B cell (primary cell): ENCODE results near the gene NLRC5. TPM values are rescaled to one million over a fixed set of nuclear protein-coding genes. Genes with fewer than 3 reads are reported as not detected.

Experiments used
- ATAC-seq: fragments of 200-7000 bp; cut with Tn5 transposase; one replicate; pipeline ENCODE4 v1.10.0; 2021; ENCODE audit warnings: low read depth, mild to moderate bottlenecking, moderate number of reproducible peaks, moderate library complexity
- CTCF ChIA-PET: fragments of 350-600 bp; sonication (Branson Sonifier 250); formaldehyde crosslinking; loops from one replicate; lab custom pipeline; 2021; ENCODE audit warnings: antibody characterized with exemption, inconsistent platforms; lab: Charles Lee
- POLR2A ChIA-PET: fragments of 350-600 bp; sonication (Branson Sonifier 250); formaldehyde crosslinking; loops from one replicate; lab custom pipeline; 2021; ENCODE audit warnings: antibody characterized with exemption; lab: Charles Lee
- DNase-seq: peaks from one replicate; pipeline ENCODE4 v3.0.0; 2013
- H2AFZ ChIP-seq: 2 replicates; pipeline ENCODE4 v1.6.1; 2012; ENCODE audit warnings: mild to moderate bottlenecking, low read depth, low read length; ENCODE audit not compliant: insufficient read depth, poor library complexity, severe bottlenecking
- H3K27ac ChIP-seq, 2 donors: 1 replicate in 1 of 2; 2 replicates in 1 of 2; pipeline ENCODE4 v1.5.1; 2012 to 2013; ENCODE audit warnings: low read length in 2 of 2, mild to moderate bottlenecking in 2 of 2, moderate library complexity in 1 of 2
- H3K27me3 ChIP-seq, 4 experiments: fragments of 200-600 bp in 1 of 4; sonication (generic) in 1 of 4; replicated peaks in 1 of 4; 1 replicate in 2 of 4; 2 replicates in 2 of 4; pipeline versions ENCODE4 v1.6.1 to v1.7.0; 2013 to 2016; ENCODE audit warnings: low read length in 3 of 4, mild to moderate bottlenecking in 2 of 4, mixed read lengths in 1 of 4, moderate library complexity in 1 of 4; ENCODE audit not compliant: insufficient read depth in 4 of 4, control insufficient read depth in 3 of 4; ENCODE audit errors: control extremely low read depth in 1 of 4
- H3K36me3 ChIP-seq, 2 experiments: replicated peaks in 1 of 2; 1 replicate in 1 of 2; 2 replicates in 1 of 2; pipeline versions ENCODE4 v1.6.1 to v1.7.1; 2013; ENCODE audit warnings: low read length in 1 of 2; ENCODE audit not compliant: insufficient read depth in 2 of 2, control insufficient read depth in 1 of 2; ENCODE audit errors: control extremely low read depth in 1 of 2, extremely low read depth in 1 of 2
- H3K4me1 ChIP-seq, 2 donors: fragments of 200-600 bp in 1 of 2; sonication (generic) in 1 of 2; 1 replicate in 1 of 2; 2 replicates in 1 of 2; pipeline versions ENCODE4 v1.5.1 to v1.6.1; 2013 to 2017; ENCODE audit warnings: low read length in 2 of 2; ENCODE audit not compliant: control insufficient read depth in 2 of 2, insufficient read depth in 2 of 2
- H3K4me2 ChIP-seq: replicated peaks from 2 replicates; pipeline ENCODE3; 2012; ENCODE audit warnings: mild to moderate bottlenecking, low read depth, low read length; ENCODE audit not compliant: poor library complexity, severe bottlenecking
- H3K4me3 ChIP-seq, 5 experiments: fragments of 200-600 bp in 1 of 5; sonication (generic) in 1 of 5; 1 replicate in 3 of 5; 2 replicates in 2 of 5; pipeline versions ENCODE4 v1.5.1 to v1.7.0; 2011 to 2016; ENCODE audit warnings: low read length in 4 of 5, mild to moderate bottlenecking in 4 of 5, low read depth in 2 of 5, control low read depth in 1 of 5, moderate library complexity in 1 of 5; ENCODE audit not compliant: insufficient read depth in 1 of 5; ENCODE audit errors: control extremely low read depth in 1 of 5, extremely low read depth in 1 of 5
- H3K79me2 ChIP-seq: fragments of 200-600 bp; sonication (generic); one replicate; pipeline ENCODE4 v1.6.0; 2016; ENCODE audit warnings: low read length; ENCODE audit not compliant: control insufficient read depth, insufficient read depth
- H3K9ac ChIP-seq: fragments of 200-600 bp; sonication (generic); 2 replicates; pipeline ENCODE4 v1.6.1; 2017; ENCODE audit warnings: mild to moderate bottlenecking, low read length, moderate library complexity
- H3K9me3 ChIP-seq, 3 donors: one replicate each; pipeline versions ENCODE4 v1.6.1 to v1.7.1; 2013; ENCODE audit warnings: low read length in 2 of 3; ENCODE audit not compliant: control insufficient read depth in 2 of 3, insufficient read depth in 1 of 3; ENCODE audit errors: control extremely low read depth in 1 of 3
- H4K20me1 ChIP-seq: 2 replicates; pipeline ENCODE4 v1.6.0; 2012; ENCODE audit warnings: mild to moderate bottlenecking, low read length; ENCODE audit not compliant: insufficient read depth, control insufficient read depth, poor library complexity, severe bottlenecking
- H3K27ac Mint-ChIP-seq: one replicate; pipeline ENCODE4 v1.8.0; 2021; ENCODE audit warnings: mixed read lengths
- H3K27me3 Mint-ChIP-seq: one replicate; pipeline ENCODE4 v1.8.0; 2021; ENCODE audit warnings: mixed read lengths
- H3K4me1 Mint-ChIP-seq: one replicate; pipeline ENCODE4 v1.8.0; 2021; ENCODE audit warnings: mixed read lengths
- H3K4me3 Mint-ChIP-seq: one replicate; pipeline ENCODE4 v1.8.0; 2021; ENCODE audit warnings: mixed read lengths
- H3K9me3 Mint-ChIP-seq: one replicate; pipeline ENCODE4 v1.8.0; 2022; ENCODE audit warnings: mixed read lengths; ENCODE audit not compliant: insufficient read depth
- CTCF ChIP-seq: fragments of 200-600 bp; IDR thresholded peaks from one replicate; pipeline ENCODE4 v1.8.0; 2022; ENCODE audit warnings: antibody characterized with exemption, mild to moderate bottlenecking
- EZH2 ChIP-seq: IDR thresholded peaks from 2 replicates; pipeline ENCODE4 v1.6.1; 2012; ENCODE audit warnings: borderline replicate concordance, low read depth, mild to moderate bottlenecking, moderate library complexity, low read length; ENCODE audit not compliant: insufficient read depth, poor library complexity, severe bottlenecking
- WGBS: methylation state at CpG from one replicate; pipeline ENCODE4 v1.1.5; 2013; ENCODE audit warnings: missing lambda C conversion rate; ENCODE audit not compliant: insufficient coverage; 5-methylcytosine and 5-hydroxymethylcytosine counted together
- intact Hi-C: fragments of 100-400 bp; cut with micrococcal nuclease; formaldehyde crosslinking; loops from one replicate; pipeline ENCODE4 v1.10.0; 2022
- polyA plus RNA-seq: library from polyadenylated mRNA; depleted of rRNA; stranded (reverse); fragments of >200 nt; gene quantifications from 2 replicates; pipeline ENCODE4 v1.2.3, GENCODE V29; 2012
- total RNA-seq, 2 donors: library from RNA; stranded (reverse); fragments of 120-200 nt in 1 of 2; gene quantifications; 1 replicate in 1 of 2; 2 replicates in 1 of 2; pipeline versions ENCODE4 v1.2.3 to v1.2.4, GENCODE V29; 2013 to 2022

The NLRC5 gene
- total and polyA plus RNA-seq, 2 donors (not counting 1 experiment from before 2014, with no cell fraction given), result 349 to 510 TPM

GRCh38 chr16:57110937-57111336 is 121.6 kb downstream of the NLRC5 start:
- Histone ChIP-seq H3K9ac (no peak overlapping the region), H3K27ac (no peak overlapping the region), H3K4me2 (no peak overlapping the region), H3K27me3 (no peaks in the 10 kb centered on the region), H3K9me3 (no peaks in the 10 kb centered on the region), H3K36me3 (no peaks in the 10 kb centered on the region), H3K4me1 (no peaks in the 10 kb centered on the region), H3K79me2 (no peaks in the 10 kb centered on the region), H4K20me1 (no peaks in the 10 kb centered on the region), H2AFZ (no peak overlapping the region), H3K4me3 (no peak overlapping the region)
- Mint-ChIP-seq H3K4me1 (no peaks in the 10 kb centered on the region), H3K27me3 (peaks cover 3% of the 10 kb centered on the region), H3K27ac (no peak overlapping the region), H3K4me3 (no peak overlapping the region), H3K9me3 (no peaks in the 10 kb centered on the region)
- intact Hi-C loops, result no loop called here
- TF ChIP-seq EZH2 (no peak), CTCF (no peak)
- CTCF ChIA-PET, result no interaction called here
- POLR2A ChIA-PET, result no interaction called here
- no CpG with 5 or more reads among the region's 4 CpGs for WGBS
- no peak for DNase-seq
- no peak for ATAC-seq

GRCh38 chr16:57111420-57111819 is 122.1 kb downstream of the NLRC5 start:
- Histone ChIP-seq H3K9me3 (no peaks in the 10 kb centered on the region), H3K4me1 (no peaks in the 10 kb centered on the region), H3K9ac (no peak overlapping the region), H4K20me1 (no peaks in the 10 kb centered on the region), H3K27ac (no peak overlapping the region), H2AFZ (no peak overlapping the region), H3K36me3 (no peaks in the 10 kb centered on the region), H3K4me2 (no peak overlapping the region), H3K79me2 (no peaks in the 10 kb centered on the region), H3K4me3 (no peak overlapping the region), H3K27me3 (no peaks in the 10 kb centered on the region)
- no CpG with 5 or more reads among the region's 2 CpGs for WGBS
- DNase-seq (no peak), ATAC-seq (no peak)
- no peaks in the 10 kb centered on the region for H3K4me1 Mint-ChIP-seq
- peaks cover 3% of the 10 kb centered on the region for H3K27me3 Mint-ChIP-seq
- no peaks in the 10 kb centered on the region for H3K9me3 Mint-ChIP-seq
- no peak overlapping the region for H3K27ac Mint-ChIP-seq
- ChIA-PET POLR2A (no interaction called here), CTCF (interaction anchor here (0.5 to 1.8 kb wide), 2 partner anchors 27 to 50 kb away, joined by 5 to 6 read pairs; no protein-coding TSS in a partner anchor)
- TF ChIP-seq EZH2 (no peak), CTCF (no peak)
- intact Hi-C loops, result no loop called here
- H3K4me3 Mint-ChIP-seq, result no peak overlapping the region
